Fibroblast of skin of left quadriceps (primary cell): ENCODE measurements around the gene MSANTD1.

ENCODE experiments used
- DNase-seq, 2 experiments: peaks; one replicate each; pipeline ENCODE4 v3.0.0-alpha.2; 2013; ENCODE audit warnings: low read depth in 2 of 2

The MSANTD1 gene

GRCh38 chr4:3302786-3303564, 54.0 kb downstream of the MSANTD1 start:
- no peak for DNase-seq

DNA sequence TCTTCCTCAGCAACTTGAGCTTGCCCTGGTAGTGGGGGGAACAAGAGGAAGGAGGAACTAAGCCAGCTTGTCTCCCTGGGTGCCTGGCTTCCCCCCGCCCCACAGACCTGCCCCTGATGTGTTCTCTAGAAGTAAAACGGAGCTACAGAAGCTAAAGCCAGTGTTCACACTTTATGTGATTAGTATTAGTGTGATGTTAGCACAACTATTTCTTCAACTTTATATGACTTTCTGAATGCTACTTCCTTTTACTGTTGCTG, 54.5 kb downstream of the MSANTD1 start:
- no peak for DNase-seq

- DNase-seq, result no peak
Observed at GRCh38 chr4:3303923-3304710, 55.2 kb downstream of the MSANTD1 start.

DNA sequence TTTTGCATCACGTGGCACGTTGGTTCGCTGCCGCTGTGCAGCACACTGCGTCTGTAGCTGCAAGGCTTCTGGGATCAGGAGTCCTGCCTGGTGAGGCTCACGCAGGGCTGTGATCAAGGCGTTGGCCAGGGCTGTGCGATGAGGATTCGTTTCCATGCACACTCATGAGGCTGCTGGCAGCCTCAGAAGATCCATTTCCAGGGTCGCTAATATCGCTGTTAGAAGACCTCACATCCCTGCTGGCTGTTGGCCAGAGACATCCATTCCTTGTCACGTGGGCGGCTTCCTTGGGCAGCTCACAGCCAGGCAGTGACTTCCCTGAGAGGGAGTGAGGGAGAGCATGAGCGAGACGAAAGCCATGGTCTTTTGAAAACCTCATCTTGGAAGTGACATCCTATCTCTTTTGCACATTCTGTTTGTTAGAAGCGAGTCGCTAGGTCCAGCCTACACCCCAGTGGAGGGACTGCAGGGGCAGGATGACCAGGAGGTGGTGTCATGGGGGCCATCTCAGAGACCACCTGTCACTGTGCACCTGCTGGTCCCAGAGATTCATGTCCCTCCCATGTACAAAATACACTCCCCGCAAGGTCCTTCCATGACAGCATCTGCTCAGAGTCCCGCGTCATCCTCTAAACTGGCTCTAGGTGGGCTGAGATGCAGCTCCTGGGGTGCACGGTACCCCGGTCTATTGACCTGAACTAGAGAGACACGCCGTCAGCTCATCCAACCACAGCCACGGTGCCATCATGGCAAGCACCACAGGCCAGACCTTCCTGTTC, 56.1 kb downstream of the MSANTD1 start:
- no peak for DNase-seq

DNA sequence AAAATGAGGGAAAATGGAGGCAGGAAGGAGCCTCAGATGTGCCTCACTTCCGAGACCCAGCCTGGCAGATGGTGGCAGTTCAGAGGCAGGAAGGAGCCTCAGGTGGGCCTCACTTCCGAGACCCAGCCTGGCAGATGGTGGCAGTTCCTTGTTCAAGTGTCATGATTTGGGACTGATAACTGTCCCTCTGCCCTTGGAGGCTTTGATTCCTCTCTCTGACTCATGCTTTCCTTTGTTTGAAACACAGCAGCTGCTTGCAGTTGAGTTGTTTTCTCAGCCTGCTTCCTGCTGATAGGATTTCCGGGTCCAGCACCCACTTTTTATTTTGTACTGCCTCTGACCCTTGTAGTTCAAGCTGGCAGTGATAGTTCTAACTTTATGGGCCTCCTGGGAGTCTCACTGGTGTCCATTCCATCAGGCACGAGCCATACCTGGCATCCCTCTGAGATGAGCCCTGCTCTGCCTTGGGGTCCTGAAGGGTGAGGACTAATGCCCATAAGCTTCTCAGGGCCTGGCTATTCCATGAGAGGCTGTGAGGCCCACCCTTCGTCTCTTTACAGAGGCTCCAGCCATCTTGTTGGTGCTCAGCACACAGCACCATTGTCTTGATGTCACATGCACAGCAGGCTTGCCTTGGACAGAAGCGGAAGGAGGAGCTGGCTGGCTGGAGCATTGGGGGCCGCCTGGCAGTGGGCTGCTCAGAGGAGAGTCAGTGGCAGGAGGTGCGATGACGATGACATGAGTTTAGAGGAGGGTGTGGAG, 56.8 kb downstream of the MSANTD1 start:
- DNase-seq, result no peak
